ENCODE results near the gene SELP.

Gene SELP

GRCh38 chr1:169618367-169618766 lies 11.6 kb downstream of the SELP start:
- no peak for DNase-seq

DNA sequence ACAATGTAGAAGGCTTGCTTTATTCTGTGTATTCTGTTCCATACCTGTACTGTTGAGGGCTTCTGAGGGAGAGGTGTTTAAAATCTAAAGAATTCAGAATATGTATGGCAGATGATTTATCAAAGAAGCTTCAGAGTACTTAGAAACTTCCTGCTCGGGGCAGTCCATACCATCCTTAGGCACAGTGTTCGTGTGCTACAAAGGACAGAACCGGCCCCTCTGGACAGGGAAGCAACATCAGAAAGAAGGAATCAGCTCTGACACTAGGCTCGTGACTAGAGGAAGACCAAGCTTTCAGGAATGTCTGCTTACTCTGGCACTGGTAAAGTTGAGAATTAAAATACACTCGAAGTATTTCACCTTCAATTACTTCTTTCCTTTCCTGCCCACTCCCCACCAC lies 14.1 kb downstream of the SELP start:
- no peak for DNase-seq

DNA sequence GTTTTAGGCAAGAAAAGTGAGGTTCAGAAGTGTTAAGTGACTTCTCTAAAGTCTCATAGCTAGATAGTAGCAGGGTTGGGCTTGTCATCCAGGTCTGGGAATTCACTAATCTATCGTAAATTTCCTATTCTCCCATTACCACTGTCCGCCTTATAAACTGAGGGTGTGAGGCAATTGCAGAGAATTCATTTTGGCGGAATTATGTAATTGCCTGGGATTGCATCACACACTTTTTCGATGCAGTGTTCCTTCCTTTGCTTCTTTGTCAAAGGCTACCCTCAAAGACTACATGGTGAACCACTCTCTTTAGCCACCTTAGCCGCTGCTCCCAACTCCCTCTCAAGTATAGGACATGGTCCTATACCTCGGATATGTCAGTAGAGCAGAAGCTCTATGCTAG lies 19.1 kb downstream of the SELP start:
- no peak for DNase-seq

- DNase-seq = no peak
These were observed 19.8 kb downstream of the SELP start for GRCh38 chr1:169610108-169610507.

GRCh38 chr1:169608226-169608625 lies 21.7 kb downstream of the SELP start:
- no peak for DNase-seq

- peak; percentile 51 for DNase-seq
These were observed 25.0 kb downstream of the SELP start for GRCh38 chr1:169604781-169605560.

DNA sequence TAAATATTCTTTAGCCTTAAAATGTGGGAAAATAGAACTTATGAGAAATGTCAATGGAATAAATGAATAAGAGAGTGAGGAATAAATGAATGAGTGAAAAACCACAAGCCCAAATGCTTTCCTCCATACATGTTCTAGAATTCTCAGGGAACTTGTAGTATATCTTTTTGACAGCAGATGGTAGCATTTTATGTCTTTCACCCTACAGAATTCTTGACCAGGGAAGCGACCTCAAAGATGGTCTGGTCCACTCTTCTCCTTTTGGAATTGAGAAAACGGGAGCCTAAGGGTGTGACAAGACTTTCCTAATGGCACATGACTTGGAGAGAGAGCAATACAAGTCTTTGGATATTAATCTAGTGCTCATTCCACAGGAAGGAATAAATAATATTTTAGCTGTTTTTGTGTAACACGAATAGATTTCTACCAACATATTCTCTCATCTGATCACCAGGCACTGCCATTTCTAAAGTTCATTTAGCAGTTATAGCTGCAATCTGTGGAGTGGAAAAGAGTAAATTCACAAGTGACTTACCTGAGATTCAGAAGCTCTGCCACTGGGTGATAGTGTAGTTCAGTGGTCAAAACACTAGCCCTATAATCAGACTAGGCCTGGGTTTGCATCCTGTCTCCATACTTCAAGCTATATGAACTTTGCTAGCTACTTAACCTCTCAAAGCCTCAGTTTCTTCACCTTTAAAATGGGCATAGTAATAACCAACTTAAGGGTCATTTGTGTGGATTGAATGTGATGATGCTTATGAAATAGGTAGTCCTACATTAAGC lies 28.6 kb downstream of the SELP start:
- no peak for DNase-seq

GRCh38 chr1:169595764-169596711 lies 33.9 kb downstream of the SELP start:
- DNase-seq = peak; percentile 24

DNA sequence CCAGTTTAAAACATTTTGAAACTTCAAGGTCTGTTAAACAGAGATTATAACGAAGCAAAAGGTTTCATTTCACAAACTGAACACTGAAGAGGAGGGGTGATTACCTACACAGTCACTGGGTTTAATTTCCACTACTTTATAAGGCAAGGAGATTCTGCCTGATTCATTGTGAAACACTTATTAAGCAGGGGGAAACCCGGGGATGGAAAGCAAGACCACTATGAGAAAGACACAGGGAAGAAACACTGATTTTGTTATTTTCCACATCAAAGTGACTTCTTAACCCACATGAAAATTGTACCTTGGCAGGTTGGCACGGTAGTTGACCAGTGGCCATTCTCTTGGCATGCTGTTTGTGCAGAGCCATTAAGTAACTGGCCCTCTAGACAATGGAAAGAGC lies 35.5 kb downstream of the SELP start:
- peak; percentile 37 for DNase-seq

DNA sequence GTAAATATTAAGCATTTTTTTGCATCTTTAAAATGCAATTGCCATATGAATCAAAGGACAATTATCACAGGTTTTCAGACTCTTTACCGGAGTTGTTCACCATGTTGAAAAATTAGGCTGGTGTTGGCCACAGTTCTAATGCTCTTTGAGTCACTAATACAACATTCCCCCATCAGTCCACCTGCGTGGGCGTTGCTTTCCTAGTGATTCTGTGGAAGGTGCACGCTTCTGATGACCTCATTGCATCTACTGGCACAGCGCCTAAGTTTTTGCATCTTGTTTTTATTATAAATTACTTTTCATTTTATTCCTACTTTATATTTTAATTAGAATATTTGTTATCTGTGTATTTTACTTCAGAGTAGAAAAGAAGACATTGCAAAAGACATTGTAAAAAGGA lies 39.0 kb downstream of the SELP start:
- no peak for DNase-seq

DNA sequence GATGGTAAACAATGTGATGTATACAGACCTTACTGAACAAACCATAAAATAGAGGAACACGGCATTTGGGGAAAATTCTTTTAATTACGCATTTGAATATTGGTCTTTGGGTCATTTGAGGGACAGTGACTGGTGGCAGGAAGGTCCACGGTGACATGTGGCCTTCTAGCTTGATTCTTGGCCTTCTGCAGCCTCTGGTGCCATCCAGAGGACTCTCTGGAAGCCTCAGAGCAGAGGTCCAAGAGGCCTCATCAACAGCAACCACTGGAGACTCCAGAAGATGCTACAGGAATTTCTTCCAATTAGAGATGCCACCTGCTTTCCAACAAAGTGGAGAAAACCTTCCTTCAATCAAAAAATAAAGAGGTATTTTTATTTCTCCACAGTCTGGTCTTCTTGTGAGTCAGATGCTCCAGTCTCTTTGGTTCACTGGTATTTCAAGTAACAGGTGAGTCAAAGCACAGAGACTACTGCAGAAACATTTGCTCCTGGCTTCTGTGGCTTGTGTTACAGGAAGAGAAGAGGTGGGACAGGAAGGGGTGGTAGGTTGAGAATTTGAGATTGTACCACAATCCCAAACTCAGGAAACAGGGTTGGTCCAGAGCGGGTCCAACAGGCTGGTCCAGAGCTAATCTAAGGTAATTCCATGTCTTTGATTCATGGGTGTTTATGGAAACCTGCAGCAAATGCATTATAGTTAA lies 41.0 kb downstream of the SELP start:
- DNase-seq = peak; percentile 37

DNA sequence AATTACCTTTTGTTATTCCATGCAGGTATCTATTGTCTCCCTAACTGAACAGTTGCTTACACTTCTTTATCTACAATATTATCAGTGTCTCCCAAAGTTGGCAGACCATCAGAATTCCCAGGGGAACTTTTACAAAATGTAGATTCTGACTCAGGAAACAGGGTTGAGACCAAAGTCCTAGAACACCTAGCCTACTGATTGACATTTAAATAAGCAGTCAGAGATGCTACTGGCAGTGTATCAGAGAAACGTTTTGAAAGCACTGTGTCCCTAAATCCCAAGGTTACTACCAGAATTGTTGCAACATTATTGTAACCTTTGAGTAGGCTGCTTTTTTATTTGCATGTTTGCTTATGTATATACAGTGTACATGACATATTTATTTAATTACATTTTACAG lies 41.8 kb downstream of the SELP start:
- DNase-seq = no peak

- DNase-seq = peak; percentile 88
These were observed 43.3 kb downstream of the SELP start, which contains the start of gene F5 for GRCh38 chr1:169586395-169587255. Gene F5, minus strand, starts transcription at chr1:169586481. Its CDS starts 95 bp downstream, at chr1:169586386.

DNA sequence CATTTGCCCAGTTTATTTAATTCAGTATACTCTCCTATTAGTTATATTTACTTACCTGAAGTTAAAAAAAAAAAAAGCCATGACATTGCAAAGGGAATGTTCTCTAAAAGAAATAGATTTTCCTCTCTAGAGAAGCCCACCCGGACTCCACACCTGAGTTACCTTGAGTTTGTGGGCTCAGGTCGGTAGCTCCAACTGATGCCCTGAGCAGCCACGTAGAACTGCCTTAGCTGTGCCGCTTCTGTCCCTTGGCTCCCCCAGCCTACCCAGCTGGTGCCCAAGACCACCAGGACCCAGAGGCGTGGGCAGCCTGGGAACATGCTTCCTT lies 43.9 kb downstream of the SELP start:
- no peak for DNase-seq

DNA sequence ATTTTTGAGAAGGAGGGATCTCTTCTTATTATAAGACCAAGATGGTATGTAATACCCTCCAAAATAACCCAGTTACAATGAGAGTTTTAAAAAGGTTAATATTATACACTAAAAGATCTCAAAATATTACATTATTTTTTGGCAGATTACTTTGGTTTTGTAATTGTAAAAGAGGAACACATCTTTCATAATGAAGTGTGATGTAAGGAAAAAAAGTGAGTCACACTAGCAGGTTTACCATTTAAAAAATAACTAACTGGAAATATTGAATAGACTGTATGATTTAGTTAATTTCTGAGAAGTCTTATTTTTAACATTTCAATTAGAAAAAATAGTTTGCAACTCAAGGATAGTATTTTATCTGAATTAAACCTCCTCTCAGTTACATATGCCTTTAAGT lies 44.7 kb downstream of the SELP start:
- DNase-seq = no peak

GRCh38 chr1:169584483-169585144 lies 45.3 kb downstream of the SELP start:
- DNase-seq = no peak

GRCh38 chr1:169577981-169578738 lies 51.8 kb downstream of the SELP start:
- DNase-seq = no peak

DNA sequence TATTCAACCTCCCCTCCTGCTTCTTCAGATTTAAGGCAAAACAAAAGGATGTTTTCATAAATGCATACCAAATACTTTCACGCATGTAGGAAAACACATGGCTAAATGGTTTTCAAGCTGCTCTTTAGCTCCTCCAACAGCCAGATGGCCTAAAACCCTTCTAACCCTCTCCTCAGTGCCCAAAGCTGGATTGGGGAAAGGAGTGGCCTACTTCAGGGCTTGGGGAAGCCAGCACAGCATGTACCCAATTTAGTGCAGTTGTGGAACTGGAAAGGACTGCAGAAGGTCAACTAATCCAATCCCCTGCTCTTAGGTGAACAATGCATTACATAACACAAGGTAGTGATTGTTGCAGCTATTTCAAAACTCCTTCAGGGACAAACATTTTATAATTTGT lies 53.0 kb downstream of the SELP start:
- DNase-seq = no peak

- no peak for DNase-seq
These were observed 53.5 kb downstream of the SELP start for GRCh38 chr1:169576241-169576934.

DNA sequence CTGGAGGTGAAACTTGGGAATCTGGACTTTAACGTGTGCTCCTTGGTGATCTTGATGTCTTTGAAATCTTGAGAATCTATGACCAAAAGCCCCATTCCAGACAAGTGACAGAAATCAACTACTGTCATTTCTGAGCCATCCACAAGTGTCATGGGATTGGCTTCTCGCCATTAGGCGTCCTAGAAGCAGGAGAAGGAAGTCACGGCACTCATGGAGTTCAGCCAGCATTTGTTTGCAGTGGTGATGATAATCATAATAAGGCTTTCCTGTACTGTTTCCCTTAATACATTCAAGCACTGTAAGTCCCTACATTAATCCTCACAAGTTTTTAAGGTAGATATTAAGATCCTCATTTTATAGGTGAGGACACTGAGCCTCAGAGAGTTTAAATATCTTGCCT lies 55.6 kb downstream of the SELP start:
- DNase-seq = no peak
